Smooth muscle cell (in vitro differentiated cells): Measurements from ENCODE around the gene GTF2A1. TPM values are rescaled to one million over a fixed set of nuclear protein-coding genes. Genes with fewer than 3 reads are reported as not detected.
A peak's percentile ranks its signal among the peaks of the same experiment; 100 is the strongest.

Experiments used
- DNase-seq: peaks from one replicate; lab custom pipeline; 2025; ENCODE audit not compliant: unreplicated experiment; lab: John Stamatoyannopoulos, UW
- H2AFZ ChIP-seq: fragments of 200-600 bp; sonication (generic); 2 replicates; pipeline ENCODE4 v1.6.0; 2016; ENCODE audit warnings: antibody characterized with exemption, low read depth, mild to moderate bottlenecking
- H3F3A ChIP-seq: fragments of 200-600 bp; sonication (generic); 2 replicates; pipeline ENCODE4 v1.6.0; 2017; ENCODE audit warnings: antibody characterized with exemption, low read depth
- H3K27ac ChIP-seq: fragments of 200-600 bp; sonication (generic); 2 replicates; pipeline ENCODE4 v1.5.1; 2016; ENCODE audit warnings: low read depth, mild to moderate bottlenecking
- H3K27me3 ChIP-seq: fragments of 200-600 bp; sonication (generic); 2 replicates; pipeline ENCODE4 v1.6.1; 2016; ENCODE audit warnings: low read depth, mild to moderate bottlenecking
- H3K36me3 ChIP-seq: fragments of 200-600 bp; sonication (generic); 2 replicates; pipeline ENCODE4 v1.5.1; 2016; ENCODE audit warnings: low read depth
- H3K4me1 ChIP-seq: fragments of 200-600 bp; sonication (generic); 2 replicates; pipeline ENCODE4 v1.5.1; 2016; ENCODE audit warnings: low read depth
- H3K4me2 ChIP-seq: fragments of 200-600 bp; sonication (generic); 2 replicates; pipeline ENCODE4 v1.6.0; 2016; ENCODE audit warnings: mild to moderate bottlenecking
- H3K4me3 ChIP-seq: fragments of 200-600 bp; sonication (generic); 2 replicates; pipeline ENCODE4 v1.5.1; 2016; ENCODE audit warnings: mild to moderate bottlenecking
- H3K79me2 ChIP-seq: fragments of 200-600 bp; sonication (generic); 2 replicates; pipeline ENCODE4 v1.6.0; 2016; ENCODE audit warnings: low read depth, mild to moderate bottlenecking
- H3K9ac ChIP-seq: fragments of 200-600 bp; sonication (generic); 2 replicates; pipeline ENCODE4 v1.6.0; 2016; ENCODE audit warnings: low read depth
- H3K9me3 ChIP-seq: fragments of 200-600 bp; sonication (generic); replicated peaks from 2 replicates; pipeline ENCODE4 v1.5.1; 2016; ENCODE audit warnings: low read depth
- H4K20me1 ChIP-seq: fragments of 200-600 bp; sonication (generic); 2 replicates; pipeline ENCODE4 v1.6.0; 2016; ENCODE audit warnings: low read depth
- CTCF ChIP-seq: fragments of 200-600 bp; sonication (generic); IDR thresholded peaks from 2 replicates; pipeline ENCODE4 v1.5.1; 2017; ENCODE audit warnings: borderline replicate concordance, mild to moderate bottlenecking, antibody characterized with exemption; ENCODE audit not compliant: insufficient read depth, poor library complexity, severe bottlenecking
- WGBS: methylation state at CpG from one replicate; pipeline ENCODE4 v1.1.7; 2016; ENCODE audit warnings: low lambda C conversion rate; 5-methylcytosine and 5-hydroxymethylcytosine counted together
- polyA plus RNA-seq: library from polyadenylated mRNA; unstranded; fragments of >200 nt; fragmentation: Nextera tagmentation; extraction: Ambion mirVana; gene quantifications from 2 replicates; pipeline ENCODE4 v1.2.1, GENCODE V29; 2016
- total RNA-seq: library from RNA; depleted of rRNA; stranded (reverse); fragments of >200 nt; gene quantifications from 2 replicates; pipeline ENCODE4 v1.2.3, GENCODE V29; 2014

Gene GTF2A1
- total and polyA plus RNA-seq, 2 experiments from 2014 or later: 4.7 to 39.4 TPM

DNA sequence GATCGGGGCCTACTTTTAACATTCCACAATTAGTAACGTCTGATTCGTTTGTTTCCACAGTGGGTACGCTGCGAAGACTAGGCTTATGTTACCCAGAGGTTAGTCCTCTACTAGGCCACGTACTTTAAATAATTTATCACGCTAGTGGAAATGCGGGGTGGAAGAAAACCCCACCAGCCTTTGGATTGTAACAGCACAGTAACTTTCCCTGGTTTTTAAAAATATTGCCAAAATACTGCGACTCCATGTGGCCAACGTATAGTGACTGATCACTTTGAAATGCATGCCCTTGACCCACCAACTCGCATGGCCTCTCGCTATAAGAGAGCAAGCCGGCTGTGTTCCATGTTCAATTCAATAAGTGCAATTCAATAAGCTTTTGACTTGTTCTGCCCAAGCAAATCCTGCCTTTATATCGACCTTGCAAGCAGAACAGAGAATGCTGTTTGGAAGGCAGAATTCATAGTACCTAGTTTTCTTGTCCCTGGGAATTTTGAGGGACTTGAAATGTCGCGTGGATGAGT lies 882 bp upstream of the GTF2A1 start:
- TF ChIP-seq CTCF: no peak

GRCh38 chr14:81220580-81220829 lies 254 bp downstream of the GTF2A1 start:
- no peaks in the 10 kb centered on the region for H3K9me3 ChIP-seq
- no peak for TF ChIP-seq CTCF
- H3F3A ChIP-seq: peaks cover 15% of the 10 kb centered on the region
- H3K4me3 ChIP-seq: peak overlapping the region; percentile 98
- H3K9ac ChIP-seq: peak overlapping the region; percentile 94
- no peak for DNase-seq
- peaks cover 25% of the 10 kb centered on the region for H3K4me1 ChIP-seq
- no peak overlapping the region for H2AFZ ChIP-seq
- H4K20me1 ChIP-seq: peaks cover 35% of the 10 kb centered on the region
- H3K4me2 ChIP-seq: peak overlapping the region; percentile 89
- H3K79me2 ChIP-seq: peaks cover 36% of the 10 kb centered on the region
- peak overlapping the region; percentile 91 for H3K27ac ChIP-seq
- 1% methylated on average over 12 of the region's 13 CpGs for WGBS
- no peaks in the 10 kb centered on the region for H3K36me3 ChIP-seq
- H3K27me3 ChIP-seq: no peaks in the 10 kb centered on the region

More for the DNA sequence above, 882 bp upstream of the GTF2A1 start:
- H3K9me3 ChIP-seq: no peaks in the 10 kb centered on the region
- H3K36me3 ChIP-seq: no peaks in the 10 kb centered on the region
- H3K4me3 ChIP-seq: peak overlapping the region; percentile 98
- H4K20me1 ChIP-seq: peaks cover 23% of the 10 kb centered on the region
- 17% methylated on average over 16 of the region's 16 CpGs for WGBS
- H3F3A ChIP-seq: peaks cover 15% of the 10 kb centered on the region
- H3K27me3 ChIP-seq: no peaks in the 10 kb centered on the region
- H3K4me2 ChIP-seq: peak overlapping the region; percentile 84
- DNase-seq: no peak
- peaks cover 25% of the 10 kb centered on the region for H3K79me2 ChIP-seq
- H3K27ac ChIP-seq: peak overlapping the region; percentile 100
- peak overlapping the region; percentile 98 for H3K9ac ChIP-seq
- peak overlapping the region; percentile 73 for H2AFZ ChIP-seq
- H3K4me1 ChIP-seq: peaks cover 25% of the 10 kb centered on the region

DNA sequence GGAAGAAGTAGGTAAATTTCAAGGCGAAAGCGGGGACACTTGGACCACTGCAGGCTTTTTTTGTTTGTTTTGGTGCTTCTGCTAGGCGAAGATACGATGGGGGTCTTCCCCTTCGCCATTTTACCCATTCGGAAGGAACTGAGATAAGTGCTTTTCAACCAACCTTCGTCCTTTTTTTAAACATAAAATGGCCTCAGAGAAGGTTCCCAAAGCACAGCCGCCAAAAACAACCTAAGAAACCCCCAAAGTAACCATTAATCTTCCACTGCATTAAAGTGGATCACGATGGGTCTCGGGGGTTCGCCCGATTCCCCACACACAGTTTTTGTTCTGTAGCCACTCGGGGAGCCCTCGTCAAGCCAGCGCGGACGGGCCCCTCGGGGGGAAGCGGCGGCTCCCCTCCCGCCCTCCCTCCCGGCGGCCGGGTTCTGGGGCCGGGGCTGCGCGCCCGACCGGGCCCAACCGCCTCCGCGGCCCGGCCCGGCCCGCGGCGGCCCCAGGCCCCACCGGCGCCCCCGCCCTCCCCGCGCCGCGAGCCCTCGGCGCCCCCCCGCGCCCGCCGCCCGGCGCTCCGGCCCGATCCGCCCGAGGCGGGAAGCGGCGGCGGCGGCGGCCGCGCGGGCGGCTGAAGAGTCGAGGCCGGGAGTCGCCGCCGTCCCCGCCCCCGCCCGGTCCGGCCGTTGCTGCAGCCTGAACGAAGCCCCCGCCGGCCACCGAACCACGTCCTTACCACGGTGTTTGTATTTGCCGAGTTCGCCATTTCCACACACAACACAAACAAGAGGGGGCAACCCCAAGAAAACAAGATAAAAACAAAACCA lies 790 bp downstream of the GTF2A1 start:
- H3K4me1 ChIP-seq: peaks cover 25% of the 10 kb centered on the region
- peak; percentile 30 for DNase-seq
- under 1% methylated on average over 22 of the region's 84 CpGs for WGBS
- H3K36me3 ChIP-seq: peaks cover 4% of the 10 kb centered on the region
- H4K20me1 ChIP-seq: peaks cover 40% of the 10 kb centered on the region
- H3K27me3 ChIP-seq: no peaks in the 10 kb centered on the region
- H3K9me3 ChIP-seq: no peaks in the 10 kb centered on the region
- TF ChIP-seq CTCF: no peak
- H3K4me2 ChIP-seq: peak overlapping the region; percentile 90
- peaks cover 41% of the 10 kb centered on the region for H3K79me2 ChIP-seq
- peak overlapping the region; percentile 31 for H2AFZ ChIP-seq
- peak overlapping the region; percentile 95 for H3K9ac ChIP-seq
- peak overlapping the region; percentile 92 for H3K27ac ChIP-seq
- peak overlapping the region; percentile 98 for H3K4me3 ChIP-seq
- H3F3A ChIP-seq: peaks cover 15% of the 10 kb centered on the region
